Pancreas (tissue), 10 donors: Measurements from ENCODE around the gene TPSB2. TPM values are rescaled to one million over a fixed set of nuclear protein-coding genes. Genes with fewer than 3 reads are reported as not detected.
"Not testable (repeated sequence)": the region's sequence is repeated elsewhere in the genome, so short reads cannot be mapped to it uniquely, and the experiment has no call there.

Experiments used
- ATAC-seq, 4 donors: fragments of 200-7000 bp; cut with Tn5 transposase; one replicate each; pipeline versions ENCODE4 v1.8.0 to v1.9.1; 2020; ENCODE audit warnings: mild to moderate bottlenecking in 4 of 4, moderate library complexity in 4 of 4
- DNase-seq, 6 donors: peaks; one replicate each; pipeline ENCODE4 v3.0.0-alpha.2; 2020
- FAIRE-seq: peaks from 2 replicates; lab custom pipeline; 2012; peaks lifted over from hg19 to GRCh38; lab: Jason Lieb, UNC
- H3K27ac ChIP-seq, 4 donors: fragments of 200-600 bp; sonication (generic); 1 replicate in 3 of 4; 2 replicates in 1 of 4; pipeline versions ENCODE4 v1.5.0 to v1.8.0; 2020
- H3K27me3 ChIP-seq, 4 donors: fragments of 200-600 bp; one replicate each; pipeline ENCODE4 v1.8.0; 2021
- H3K36me3 ChIP-seq, 3 donors: fragments of 200-600 bp; sonication (generic) in 1 of 3; one replicate each; pipeline versions ENCODE4 v1.5.0 to v1.8.0; 2020 to 2021
- H3K4me1 ChIP-seq, 3 donors: fragments of 200-600 bp; one replicate each; pipeline ENCODE4 v1.8.0; 2021
- H3K4me3 ChIP-seq, 4 donors: fragments of 200-600 bp; sonication (generic) in 2 of 4; one replicate each; pipeline versions ENCODE4 v1.5.0 to v1.8.0; 2020 to 2021
- H3K9me3 ChIP-seq, 4 donors: fragments of 200-600 bp; one replicate each; pipeline ENCODE4 v1.8.0; 2021
- CTCF ChIP-seq, 4 donors: fragments of 200-600 bp; sonication (generic) in 3 of 4; IDR thresholded peaks; one replicate each; pipeline versions ENCODE4 v1.5.0 to v1.8.0; 2021; ENCODE audit warnings: antibody characterized with exemption in 4 of 4
- WGBS, 2 donors: extraction: QIAGEN DNeasy Blood & Tissue Kit; methylation state at CpG; one replicate each; pipeline ENCODE4 v1.1.7; 2013; 5-methylcytosine and 5-hydroxymethylcytosine counted together
- intact Hi-C, 3 donors: fragments of 100-400 bp; cut with DNase I; formaldehyde crosslinking; loops; one replicate each; pipeline versions ENCODE4 v1.11.1 to v1.14.2; 2022
- polyA plus RNA-seq, 2 donors: library from polyadenylated mRNA; stranded (reverse); fragments of 200-250 nt; gene quantifications; one replicate each; pipeline ENCODE4 v1.2.3, GENCODE V29; 2013
- total RNA-seq, 6 donors: library from RNA; stranded (reverse); fragmentation: NEBNext Ultra II Directional in 4 of 6; extraction: Animal tissue kit (Norgen Biotek cat#: 25700) in 4 of 6; gene quantifications; one replicate each; pipeline versions ENCODE4 v1.2.1 to v1.2.4, GENCODE V29; 2021 to 2023
- donor health status: healthy with polysubstance abuse.
- donor health status: DM: no; HTN: no; CAD: no; lungs with moderate emphysema.
- donor health status: DM: no; HTN: no; CAD: no.
- donor health status: control.
- donor health status: control.
- donor health status: Bipolar disorder and iron deficiency.
- donor health status: DM: yes; HTN: yes; CAD: no.
- donor health status: DM: no; HTN: no; CAD: no.
- donor health status: DM: no; HTN: no; CAD: no.
- donor health status: DM: yes; HTN: yes; CAD: no.

TPSB2 gene
- total and polyA plus RNA-seq, 8 donors = 0.69 to 12.2 (median 4.9) TPM

- 51 to 57% methylated on average over 22 of the region's 22 CpGs for WGBS, 2 donors
- no peak for DNase-seq
- no peak for TF ChIP-seq CTCF (IDR thresholded peaks at IDR 0.05)
Measured at GRCh38 chr16:1245452-1246020, 15.6 kb upstream of the TPSB2 start.

GRCh38 chr16:1244881-1245280 lies 14.9 kb upstream of the TPSB2 start:
- Histone ChIP-seq H3K27ac (no peak overlapping the region), H3K4me1 (no peaks in the 10 kb centered on the region), H3K36me3 (no peaks in the 10 kb centered on the region), H3K27me3 (no peaks in the 10 kb centered on the region), H3K9me3 (no peaks in the 10 kb centered on the region), H3K4me3 (no peak overlapping the region)
- intact Hi-C loops = no loop called here
- FAIRE-seq (no peak), DNase-seq (no peak), ATAC-seq (peak in 1 of 4 donors; percentile 4)
- 63 to 72% methylated on average over 12 of the region's 12 CpGs for WGBS, 2 donors
- TF ChIP-seq CTCF (IDR thresholded peaks at IDR 0.05) = no peak

More at GRCh38 chr16:1245452-1246020, 15.6 kb upstream of the TPSB2 start:
- Histone ChIP-seq H3K4me3 (no peak overlapping the region), H3K4me1 (no peaks in the 10 kb centered on the region), H3K27ac (no peak overlapping the region), H3K9me3 (no peaks in the 10 kb centered on the region), H3K27me3 (no peaks in the 10 kb centered on the region), H3K36me3 (no peaks in the 10 kb centered on the region)
- no peak for ATAC-seq
- FAIRE-seq = no peak
- intact Hi-C loops = no loop called here

- ATAC-seq (peak in 3 of 4 donors; percentile 6 to 76 (median 19)), DNase-seq (peak in 2 of 6 donors; percentile 52 to 60)
- H3K36me3 ChIP-seq, intact Hi-C loops, H3K27ac ChIP-seq, FAIRE-seq, H3K27me3 ChIP-seq, H3K4me3 ChIP-seq, H3K9me3 ChIP-seq, H3K4me1 ChIP-seq: not testable (repeated sequence)
- WGBS, 2 donors = 37 to 38% methylated on average over 24 to 28 of the region's 32 CpGs
Measured at GRCh38 chr16:1243907-1244850, 14.2 kb upstream of the TPSB2 start.

- peak in 1 of 6 donors; percentile 14 for DNase-seq
- H3K36me3 ChIP-seq, H3K27ac ChIP-seq, H3K9me3 ChIP-seq, H3K4me3 ChIP-seq, ATAC-seq, H3K4me1 ChIP-seq, intact Hi-C loops, H3K27me3 ChIP-seq, FAIRE-seq: not testable (repeated sequence)
- 33 to 35% methylated on average over 7 of the region's 11 CpGs for WGBS, 2 donors
Measured at GRCh38 chr16:1243363-1243762, 13.4 kb upstream of the TPSB2 start.

- peak in 1 of 6 donors; percentile 8 for DNase-seq
- H3K27ac ChIP-seq, H3K27me3 ChIP-seq, ATAC-seq, H3K4me1 ChIP-seq, intact Hi-C loops, H3K9me3 ChIP-seq, FAIRE-seq, H3K36me3 ChIP-seq, H3K4me3 ChIP-seq: not testable (repeated sequence)
- 65 to 84% methylated on average over 10 to 11 of the region's 15 CpGs for WGBS, 2 donors
Measured at GRCh38 chr16:1241081-1241480, 11.1 kb upstream of the TPSB2 start.

- WGBS, 2 donors = 51 to 68% methylated on average over 4 to 6 of the region's 12 CpGs
- peak in 2 of 6 donors; percentile 6 to 56 for DNase-seq
- H3K27ac ChIP-seq, FAIRE-seq, H3K4me1 ChIP-seq, H3K36me3 ChIP-seq, ATAC-seq, H3K27me3 ChIP-seq, intact Hi-C loops, H3K4me3 ChIP-seq, H3K9me3 ChIP-seq: not testable (repeated sequence)
Measured at GRCh38 chr16:1240436-1240835, 10.5 kb upstream of the TPSB2 start, which contains the start of gene TPSAB1. TSS of gene TPSAB1 (plus strand) at chr16:1240705. CDS start at chr16:1240939, 234 bp downstream.

GRCh38 chr16:1239575-1239974 lies 9.6 kb upstream of the TPSB2 start:
- H3K9me3 ChIP-seq, H3K36me3 ChIP-seq, intact Hi-C loops, H3K4me1 ChIP-seq, H3K27me3 ChIP-seq, ATAC-seq, FAIRE-seq, H3K27ac ChIP-seq, H3K4me3 ChIP-seq: not testable (repeated sequence)
- WGBS, 2 donors = 68 to 71% methylated on average over 7 to 9 of the region's 9 CpGs
- DNase-seq = peak in 2 of 6 donors; percentile 17 to 78

GRCh38 chr16:1238909-1239308 lies 8.9 kb upstream of the TPSB2 start:
- H3K27me3 ChIP-seq, H3K9me3 ChIP-seq, H3K4me3 ChIP-seq, FAIRE-seq, H3K4me1 ChIP-seq, H3K36me3 ChIP-seq, intact Hi-C loops, H3K27ac ChIP-seq: not testable (repeated sequence)
- DNase-seq (peak in 2 of 6 donors; percentile 4 to 19), ATAC-seq (peak in 1 of 4 donors; percentile 21)
- 57 to 59% methylated on average over 10 to 19 of the region's 23 CpGs for WGBS, 2 donors
